Naive thymus-derived CD4-positive, alpha-beta T cell (primary cell): ENCODE measurements around the gene KCNJ2. TPM values are rescaled to one million over a fixed set of nuclear protein-coding genes. Genes with fewer than 3 reads are reported as not detected.

Experiments
- ATAC-seq: fragments of 150-1000 bp; cut with Tn5 transposase; 2 replicates; pipeline ENCODE4 v1.10.0; 2021; ENCODE audit warnings: mild to moderate bottlenecking, moderate library complexity
- CTCF ChIA-PET: fragments of 350-600 bp; sonication (Branson Sonifier 250); formaldehyde crosslinking; loops from one replicate; lab custom pipeline; 2021; ENCODE audit warnings: antibody characterized with exemption; lab: Charles Lee
- POLR2A ChIA-PET: fragments of 350-600 bp; sonication (Branson Sonifier 250); formaldehyde crosslinking; loops from one replicate; lab custom pipeline; 2021; ENCODE audit warnings: antibody characterized with exemption, inconsistent platforms; lab: Charles Lee
- DNase-seq, 9 donors: peaks; one replicate each; pipeline versions ENCODE4 v3.0.0 to v3.0.0-alpha.2; 2020 to 2022; ENCODE audit warnings: mixed read lengths in 1 of 9
- H3K27ac ChIP-seq: one replicate; pipeline ENCODE4 v1.7.0; 2013; ENCODE audit warnings: mild to moderate bottlenecking, low read depth, low read length, moderate library complexity
- H3K27me3 ChIP-seq, 2 donors: one replicate each; pipeline ENCODE4 v1.7.0; 2013; ENCODE audit warnings: low read length in 2 of 2, mild to moderate bottlenecking in 2 of 2, moderate library complexity in 2 of 2; ENCODE audit not compliant: control insufficient read depth in 2 of 2, insufficient read depth in 2 of 2
- H3K36me3 ChIP-seq, 3 experiments: 1 replicate in 2 of 3; 2 replicates in 1 of 3; pipeline ENCODE4 v1.7.0; 2013; ENCODE audit warnings: low read length in 3 of 3, mild to moderate bottlenecking in 3 of 3, moderate library complexity in 1 of 3; ENCODE audit not compliant: insufficient read depth in 3 of 3, control insufficient read depth in 2 of 3
- H3K4me1 ChIP-seq, 2 donors: one replicate each; pipeline ENCODE4 v1.7.0; 2013; ENCODE audit warnings: low read length in 2 of 2, mild to moderate bottlenecking in 2 of 2, moderate library complexity in 1 of 2; ENCODE audit not compliant: control insufficient read depth in 2 of 2, insufficient read depth in 2 of 2
- H3K4me3 ChIP-seq: 2 replicates; pipeline ENCODE4 v1.7.0; 2013; ENCODE audit warnings: mild to moderate bottlenecking, low read length
- H3K9me3 ChIP-seq, 3 experiments: 1 replicate in 2 of 3; 2 replicates in 1 of 3; pipeline ENCODE4 v1.7.0; 2013; ENCODE audit warnings: low read length in 3 of 3; ENCODE audit not compliant: control insufficient read depth in 2 of 3
- H3K27ac Mint-ChIP-seq, 9 donors: one replicate each; pipeline ENCODE4 v1.8.0; 2020 to 2022; ENCODE audit warnings: mixed read lengths in 9 of 9, mild to moderate bottlenecking in 8 of 9, moderate library complexity in 5 of 9, inconsistent platforms in 2 of 9
- H3K27me3 Mint-ChIP-seq, 5 donors: one replicate each; pipeline ENCODE4 v1.8.0; 2021 to 2022; ENCODE audit warnings: mixed read lengths in 5 of 5, mild to moderate bottlenecking in 1 of 5
- H3K36me3 Mint-ChIP-seq, 5 donors: one replicate each; pipeline ENCODE4 v1.8.0; 2020 to 2022; ENCODE audit warnings: mixed read lengths in 5 of 5, mild to moderate bottlenecking in 3 of 5, inconsistent platforms in 1 of 5
- H3K4me1 Mint-ChIP-seq, 7 donors: one replicate each; pipeline ENCODE4 v1.8.0; 2020 to 2022; ENCODE audit warnings: mixed read lengths in 7 of 7, mild to moderate bottlenecking in 3 of 7, inconsistent platforms in 1 of 7
- H3K4me3 Mint-ChIP-seq, 10 donors: one replicate each; pipeline ENCODE4 v1.8.0; 2020 to 2022; ENCODE audit warnings: mild to moderate bottlenecking in 10 of 10, mixed read lengths in 10 of 10, moderate library complexity in 6 of 10, inconsistent platforms in 2 of 10
- H3K9me3 Mint-ChIP-seq, 11 donors: one replicate each; pipeline ENCODE4 v1.8.0; 2020 to 2022; ENCODE audit warnings: mixed read lengths in 11 of 11, mild to moderate bottlenecking in 4 of 11, inconsistent platforms in 1 of 11, moderate library complexity in 1 of 11
- intact Hi-C, 2 donors: fragments of 100-400 bp; cut with micrococcal nuclease; formaldehyde crosslinking; loops; one replicate each; pipeline ENCODE4 v1.15.1; 2023
- polyA plus RNA-seq, 2 donors: library from polyadenylated mRNA; unstranded; fragments of 300-500 nt; fragmentation: Illumina TruSeq; gene quantifications; one replicate each; pipeline ENCODE4 v1.2.3, GENCODE V29; 2021
- total RNA-seq, 6 experiments: library from RNA in 5 of 6; stranded (reverse) in 5 of 6; gene quantifications; 1 replicate in 5 of 6; 2 replicates in 1 of 6; pipeline ENCODE4 v1.2.3 and lab custom pipeline; 2021 to 2026

KCNJ2 gene
- total and polyA plus RNA-seq, 7 experiments from 2014 or later: 0.05 to 1.5 (median 0.21) TPM; not detected in 3

GRCh38 chr17:70206361-70207010, 37.2 kb downstream of the KCNJ2 start:
- POLR2A ChIA-PET: no interaction called here
- H3K4me3 ChIP-seq: no peak overlapping the region
- Mint-ChIP-seq H3K4me1 (no peaks in the 10 kb centered on the region), H3K27ac (no peak overlapping the region), H3K27me3 (no peaks in the 10 kb centered on the region), H3K36me3 (no peaks in the 10 kb centered on the region), H3K4me3 (no peak overlapping the region), H3K9me3 (peaks cover 0 to 1% (median 0%) of the 10 kb centered on the region in 11 donors)
- no peaks in the 10 kb centered on the region for H3K27me3 ChIP-seq
- H3K27ac ChIP-seq: no peak overlapping the region
- DNase-seq: no peak
- H3K4me1 ChIP-seq: no peaks in the 10 kb centered on the region
- ATAC-seq: no peak
- no peaks in the 10 kb centered on the region for H3K36me3 ChIP-seq
- H3K9me3 ChIP-seq: no peaks in the 10 kb centered on the region
- CTCF ChIA-PET: no interaction called here
- intact Hi-C loops: no loop called here

- H3K27me3 ChIP-seq: no peaks in the 10 kb centered on the region
- H3K27ac ChIP-seq: no peak overlapping the region
- peaks cover 0 to 1% (median 0%) of the 10 kb centered on the region in 11 donors for H3K9me3 Mint-ChIP-seq
- no peaks in the 10 kb centered on the region for H3K9me3 ChIP-seq
- ChIA-PET CTCF (no interaction called here), POLR2A (no interaction called here)
- no peaks in the 10 kb centered on the region for H3K4me1 Mint-ChIP-seq
- ATAC-seq (no peak), DNase-seq (no peak)
- intact Hi-C loops: no loop called here
- H3K27me3 Mint-ChIP-seq: no peaks in the 10 kb centered on the region
- no peaks in the 10 kb centered on the region for H3K36me3 Mint-ChIP-seq
- no peaks in the 10 kb centered on the region for H3K36me3 ChIP-seq
- H3K27ac Mint-ChIP-seq: no peak overlapping the region
- H3K4me3 ChIP-seq: no peak overlapping the region
- no peaks in the 10 kb centered on the region for H3K4me1 ChIP-seq
- no peak overlapping the region for H3K4me3 Mint-ChIP-seq
Observed at GRCh38 chr17:70207184-70207583, 37.9 kb downstream of the KCNJ2 start.

- intact Hi-C loops: no loop called here
- ChIA-PET CTCF (no interaction called here), POLR2A (no interaction called here)
- Mint-ChIP-seq H3K9me3 (peaks cover 0 to 5% (median 0%) of the 10 kb centered on the region in 11 donors), H3K27ac (no peak overlapping the region), H3K4me3 (no peak overlapping the region), H3K4me1 (no peaks in the 10 kb centered on the region), H3K27me3 (no peaks in the 10 kb centered on the region), H3K36me3 (peaks cover 0 to 2% (median 0%) of the 10 kb centered on the region in 5 donors)
- H3K4me1 ChIP-seq: no peaks in the 10 kb centered on the region
- H3K27me3 ChIP-seq: no peaks in the 10 kb centered on the region
- H3K27ac ChIP-seq: no peak overlapping the region
- ATAC-seq (no peak), DNase-seq (no peak)
- no peak overlapping the region for H3K4me3 ChIP-seq
- no peaks in the 10 kb centered on the region for H3K36me3 ChIP-seq
- no peaks in the 10 kb centered on the region for H3K9me3 ChIP-seq
Observed at GRCh38 chr17:70208080-70208794, 38.9 kb downstream of the KCNJ2 start.

GRCh38 chr17:70208825-70209555, 39.7 kb downstream of the KCNJ2 start:
- no peaks in the 10 kb centered on the region for H3K27me3 Mint-ChIP-seq
- intact Hi-C loops: no loop called here
- no peak overlapping the region for H3K4me3 Mint-ChIP-seq
- H3K4me1 Mint-ChIP-seq: no peaks in the 10 kb centered on the region
- no peaks in the 10 kb centered on the region for H3K36me3 ChIP-seq
- DNase-seq (no peak), ATAC-seq (no peak)
- no peaks in the 10 kb centered on the region for H3K27me3 ChIP-seq
- H3K9me3 Mint-ChIP-seq: peaks cover 0 to 7% (median 0%) of the 10 kb centered on the region in 11 donors
- peaks cover 0 to 4% (median 0%) of the 10 kb centered on the region in 5 donors for H3K36me3 Mint-ChIP-seq
- no peak overlapping the region for H3K27ac Mint-ChIP-seq
- H3K4me3 ChIP-seq: no peak overlapping the region
- H3K27ac ChIP-seq: no peak overlapping the region
- H3K4me1 ChIP-seq: no peaks in the 10 kb centered on the region
- no peaks in the 10 kb centered on the region for H3K9me3 ChIP-seq
- ChIA-PET POLR2A (no interaction called here), CTCF (no interaction called here)

GRCh38 chr17:70215656-70216055, 46.3 kb downstream of the KCNJ2 start:
- H3K4me1 Mint-ChIP-seq: no peaks in the 10 kb centered on the region
- Histone ChIP-seq H3K36me3 (no peaks in the 10 kb centered on the region), H3K9me3 (no peaks in the 10 kb centered on the region), H3K4me1 (no peaks in the 10 kb centered on the region), H3K4me3 (no peak overlapping the region), H3K27me3 (no peaks in the 10 kb centered on the region), H3K27ac (no peak overlapping the region)
- intact Hi-C loops: no loop called here
- no peak for ATAC-seq
- H3K36me3 Mint-ChIP-seq: peaks cover 0 to 4% (median 0%) of the 10 kb centered on the region in 5 donors
- H3K4me3 Mint-ChIP-seq: no peak overlapping the region
- peaks cover 0 to 10% (median 0%) of the 10 kb centered on the region in 11 donors for H3K9me3 Mint-ChIP-seq
- no peak for DNase-seq
- H3K27me3 Mint-ChIP-seq: peaks cover 0 to 5% (median 0%) of the 10 kb centered on the region in 5 donors
- ChIA-PET CTCF (no interaction called here), POLR2A (no interaction called here)
- H3K27ac Mint-ChIP-seq: no peak overlapping the region

- no peak for ATAC-seq
Observed at GRCh38 chr17:70217571-70217970, 48.2 kb downstream of the KCNJ2 start.

More at GRCh38 chr17:70217571-70217970, 48.2 kb downstream of the KCNJ2 start:
- no peaks in the 10 kb centered on the region for H3K27me3 ChIP-seq
- ChIA-PET POLR2A (no interaction called here), CTCF (no interaction called here)
- H3K36me3 Mint-ChIP-seq: peaks cover 0 to 4% (median 0%) of the 10 kb centered on the region in 5 donors
- no peaks in the 10 kb centered on the region for H3K4me1 Mint-ChIP-seq
- H3K4me3 Mint-ChIP-seq: no peak overlapping the region
- peaks cover 0 to 5% (median 0%) of the 10 kb centered on the region in 5 donors for H3K27me3 Mint-ChIP-seq
- no peaks in the 10 kb centered on the region for H3K4me1 ChIP-seq
- intact Hi-C loops: no loop called here
- H3K27ac ChIP-seq: no peak overlapping the region
- H3K9me3 ChIP-seq: no peaks in the 10 kb centered on the region
- H3K27ac Mint-ChIP-seq: no peak overlapping the region
- no peak for DNase-seq
- peaks cover 0 to 10% (median 0%) of the 10 kb centered on the region in 11 donors for H3K9me3 Mint-ChIP-seq
- H3K36me3 ChIP-seq: no peaks in the 10 kb centered on the region
- H3K4me3 ChIP-seq: no peak overlapping the region
